NOMO-1 treated with dmso at 0.1 percent for 144 hours (cell line): Measurements from ENCODE around the gene PSMD6.
A peak's percentile ranks its signal among the peaks of the same experiment; 100 is the strongest.

ENCODE experiments used
- DNase-seq: peaks from one replicate; lab custom pipeline; 2025; ENCODE audit not compliant: unreplicated experiment; lab: John Stamatoyannopoulos, UW

Gene PSMD6

GRCh38 chr3:64046996-64047594 lies 23.8 kb upstream of the PSMD6 start:
- DNase-seq, result no peak

- no peak for DNase-seq
These were observed 23.3 kb upstream of the PSMD6 start for GRCh38 chr3:64046592-64046991.

GRCh38 chr3:64042952-64043351 lies 19.7 kb upstream of the PSMD6 start:
- no peak for DNase-seq

- no peak for DNase-seq
These were observed 16.9 kb upstream of the PSMD6 start for GRCh38 chr3:64039981-64040733.

- no peak for DNase-seq
These were observed 16.0 kb upstream of the PSMD6 start for GRCh38 chr3:64039332-64039731.

GRCh38 chr3:64038253-64038767 lies 15.0 kb upstream of the PSMD6 start:
- no peak for DNase-seq

GRCh38 chr3:64037084-64037483 lies 13.8 kb upstream of the PSMD6 start:
- DNase-seq, result no peak

- DNase-seq, result no peak
These were observed 9.8 kb upstream of the PSMD6 start for GRCh38 chr3:64033069-64033468.

GRCh38 chr3:64031540-64032508 lies 8.5 kb upstream of the PSMD6 start:
- DNase-seq, result no peak

GRCh38 chr3:64030741-64031140 lies 7.4 kb upstream of the PSMD6 start:
- DNase-seq, result peak; percentile 12

GRCh38 chr3:64029287-64029686 lies 6.0 kb upstream of the PSMD6 start:
- DNase-seq, result no peak

- no peak for DNase-seq
These were observed 5.5 kb upstream of the PSMD6 start for GRCh38 chr3:64028754-64029153.

- DNase-seq, result no peak
These were observed 4.4 kb upstream of the PSMD6 start for GRCh38 chr3:64027658-64028057.

GRCh38 chr3:64026346-64026745 lies 3.1 kb upstream of the PSMD6 start:
- no peak for DNase-seq

GRCh38 chr3:64023861-64024223 lies 548 bp upstream of the PSMD6 start:
- no peak for DNase-seq

GRCh38 chr3:64022451-64023186 lies 675 bp downstream of the PSMD6 start:
- DNase-seq, result no peak

GRCh38 chr3:64021922-64022321 lies 1.4 kb downstream of the PSMD6 start:
- no peak for DNase-seq

- DNase-seq, result no peak
These were observed 3.4 kb downstream of the PSMD6 start for GRCh38 chr3:64019879-64020278.

GRCh38 chr3:64019271-64019670 lies 4.0 kb downstream of the PSMD6 start:
- DNase-seq, result no peak

GRCh38 chr3:64016941-64017620 lies 6.2 kb downstream of the PSMD6 start:
- no peak for DNase-seq
